Left ventricle myocardium superior (tissue), 1 donor: ENCODE data around the gene PCMTD2. TPM values are rescaled to one million over a fixed set of nuclear protein-coding genes. Genes with fewer than 3 reads are reported as not detected.

ENCODE experiments used
- ATAC-seq: fragments of 200-7000 bp; cut with Tn5 transposase; one replicate; pipeline ENCODE4 v1.9.1; 2020; ENCODE audit warnings: mild to moderate bottlenecking, moderate library complexity
- DNase-seq: peaks from one replicate; pipeline ENCODE4 v3.0.0-alpha.2; 2020
- intact Hi-C: fragments of 100-400 bp; cut with micrococcal nuclease; formaldehyde crosslinking; loops from one replicate; pipeline ENCODE4 v1.11.0; 2022
- long read RNA-seq: library from polyadenylated mRNA; unstranded; transcript quantifications from one replicate; pipeline ENCODE4 v2.0.0, GENCODE V29; 2021
- total RNA-seq: library from RNA; stranded (reverse); fragmentation: NEBNext Ultra II Directional; extraction: Animal tissue kit (Norgen Biotek cat#: 25700); gene quantifications from one replicate; pipeline ENCODE4 v1.2.1, GENCODE V29; 2021
- donor health status: DM: no; HTN: yes; CAD: no; lungs with severe emphysema.

The PCMTD2 gene
- total RNA-seq: 87.2 TPM
- long read RNA-seq, transcript PCMTD2-209 (3 exons, 551 nt): minor isoform, 5 of 154 reads
- long read RNA-seq, transcript PCMTD2-204 (6 exons, 3,212 nt): minor isoform, 6 of 154 reads
- long read RNA-seq, transcript PCMTD2-203 (6 exons, 3,843 nt): major isoform, 99 of 154 reads
- long read RNA-seq, partial matches to known transcripts: 28 of 154 reads
- long read RNA-seq, other reads (novel, unspliced or antisense): 16 of 154 reads

DNA sequence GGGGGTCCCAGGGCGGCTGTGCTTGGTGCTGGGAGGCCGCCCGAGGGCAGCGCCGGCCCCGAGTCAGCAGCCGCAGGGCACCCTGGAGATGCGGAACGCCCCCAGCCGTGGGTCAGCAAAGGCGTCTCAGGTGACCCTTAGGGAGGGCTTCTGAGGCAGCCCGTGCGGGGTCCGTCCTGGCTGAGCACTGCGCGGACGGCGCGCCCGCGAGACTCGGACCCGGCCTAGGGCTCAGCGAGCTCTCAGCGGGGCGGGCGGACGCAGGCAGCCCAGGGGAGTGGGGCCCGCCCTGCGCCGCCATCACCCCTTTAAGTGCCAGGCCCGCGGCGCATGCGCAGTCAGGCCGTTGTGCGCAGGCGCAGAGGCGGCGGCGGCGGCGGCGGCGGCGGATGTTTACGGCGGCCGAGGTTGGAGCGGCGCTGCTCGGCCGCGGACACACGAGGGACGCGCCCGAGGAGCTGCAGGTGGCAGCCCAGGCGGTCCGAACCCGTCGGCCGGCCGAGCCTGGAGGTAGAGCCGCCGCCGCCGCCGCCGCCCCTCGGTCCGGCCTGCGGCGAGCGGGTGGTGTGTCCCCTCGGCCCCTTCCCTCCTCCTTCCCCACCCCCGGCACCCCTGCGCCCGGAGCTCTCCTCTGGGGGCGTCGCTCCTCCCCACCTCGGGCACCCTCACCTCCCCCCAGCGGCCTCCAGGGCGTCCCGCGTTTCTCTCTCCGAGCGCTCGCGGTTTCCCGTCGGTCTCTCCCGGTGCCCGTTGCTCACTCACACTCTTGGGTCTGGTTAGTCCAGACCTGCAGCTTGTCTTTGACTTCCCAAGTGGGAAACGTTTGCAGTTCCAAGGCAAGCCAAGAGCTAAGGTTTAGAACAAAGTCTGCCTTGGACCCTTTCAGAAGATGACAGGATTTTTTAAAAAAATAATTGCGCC lies at the start of gene PCMTD2:
Gene PCMTD2 (plus strand): TSS at position 388 of the 921 bp plus-strand sequence. CDS start 4,218 bp downstream, outside the sequence.
- intact Hi-C loops: no loop called here
- peak; percentile 93 for DNase-seq
- ATAC-seq: peak; percentile 94

DNA sequence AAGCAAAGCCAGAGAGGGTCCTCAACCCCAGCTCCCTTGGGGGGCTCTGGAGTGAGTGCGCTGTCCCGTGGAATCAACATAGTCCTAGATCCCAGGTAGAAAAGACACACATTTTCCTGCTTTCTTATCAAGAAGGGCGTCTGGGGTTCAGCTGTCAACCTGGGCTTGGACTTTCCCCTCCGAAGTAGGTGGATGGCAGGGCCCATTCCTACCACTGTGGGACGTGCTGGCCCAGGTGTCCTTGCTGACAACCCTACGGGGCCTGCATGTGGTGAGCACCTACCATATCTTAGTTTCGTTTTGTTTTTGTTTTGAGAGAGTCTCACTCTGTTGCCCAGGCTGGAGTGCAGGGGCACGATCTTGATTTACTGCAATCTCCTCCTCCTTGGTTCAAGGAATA lies 48.9 kb upstream of the PCMTD2 start:
- intact Hi-C loops: no loop called here

GRCh38 chr20:64207641-64208590 lies 47.6 kb upstream of the PCMTD2 start:
- intact Hi-C loops: no loop called here
- DNase-seq (no peak), ATAC-seq (no peak)

More for the DNA sequence above, 48.9 kb upstream of the PCMTD2 start:
- DNase-seq (no peak), ATAC-seq (no peak)

GRCh38 chr20:64209148-64209547 lies 46.4 kb upstream of the PCMTD2 start:
- no peak for DNase-seq
- intact Hi-C loops: no loop called here
- ATAC-seq: no peak

DNA sequence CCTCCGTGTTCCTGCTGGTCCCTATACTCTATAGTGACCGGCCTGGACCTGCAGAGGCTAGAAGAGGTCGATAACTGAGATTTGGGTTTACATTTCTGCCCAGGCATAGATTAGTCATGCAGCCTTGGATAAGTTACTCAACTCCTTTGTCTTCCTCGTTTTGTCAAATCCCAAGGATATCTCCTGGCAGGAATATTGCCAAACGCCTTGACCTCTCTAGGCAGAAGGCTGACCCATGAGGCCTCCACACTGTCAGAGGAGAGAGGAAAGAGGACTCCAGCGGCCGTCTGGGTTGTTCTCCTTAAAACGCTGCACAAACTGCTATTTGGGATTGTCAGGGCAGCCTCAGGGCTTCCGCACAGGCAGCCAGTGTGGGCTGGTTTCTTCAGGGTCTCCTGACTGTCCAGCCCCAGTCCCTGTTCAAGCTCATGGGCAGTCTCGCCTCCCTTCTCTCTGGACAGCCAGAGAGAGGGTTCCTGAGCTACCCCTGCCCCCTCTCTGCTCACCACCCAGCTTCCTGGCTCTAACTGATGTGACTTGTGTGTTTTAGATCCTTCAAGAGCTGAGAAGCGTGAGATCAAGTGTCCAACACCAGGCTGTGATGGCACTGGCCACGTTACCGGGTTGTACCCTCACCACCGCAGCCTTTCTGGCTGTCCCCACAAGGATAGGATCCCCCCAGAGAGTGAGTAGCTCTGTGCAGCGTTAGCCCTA lies 44.7 kb upstream of the PCMTD2 start:
- ATAC-seq (no peak), DNase-seq (no peak)
- intact Hi-C loops: no loop called here

DNA sequence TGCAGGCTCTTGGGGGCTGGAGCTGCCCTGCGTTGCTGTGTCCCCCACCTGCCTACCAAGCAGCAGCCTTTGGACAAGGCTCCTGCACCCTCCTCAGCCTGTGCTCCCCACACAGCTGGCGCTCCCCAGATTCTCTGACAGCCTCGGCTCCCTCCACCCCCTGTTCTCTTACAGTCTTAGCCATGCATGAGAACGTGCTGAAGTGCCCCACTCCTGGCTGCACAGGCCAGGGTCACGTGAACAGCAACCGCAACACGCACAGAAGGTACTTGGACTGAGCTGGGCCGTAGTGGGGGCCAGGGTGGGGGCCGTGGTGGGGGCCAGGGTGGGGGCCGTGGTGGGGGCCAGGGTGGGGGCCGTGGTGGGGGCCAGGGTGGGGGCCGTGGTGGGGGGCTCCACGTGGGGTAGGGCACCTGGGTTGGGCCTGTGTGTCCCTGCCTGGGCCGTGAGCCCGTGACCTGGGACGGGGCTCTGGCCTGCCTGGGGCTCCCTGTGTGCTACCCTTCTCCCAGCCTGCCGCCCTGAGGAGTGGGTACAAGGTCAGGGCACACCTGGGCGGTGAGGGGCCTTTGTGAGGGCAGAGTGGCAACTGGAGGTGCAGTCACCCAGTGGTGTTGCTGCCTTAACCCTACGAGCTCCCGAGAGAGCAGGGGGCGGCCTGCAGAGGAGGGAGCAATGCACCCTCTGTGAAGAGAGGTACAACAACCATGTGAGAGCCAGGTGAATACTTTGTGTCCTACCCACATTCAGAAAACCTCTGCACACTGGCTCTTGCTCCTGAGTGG lies 43.5 kb upstream of the PCMTD2 start:
- DNase-seq (no peak), ATAC-seq (peak; percentile 47)
- intact Hi-C loops: no loop called here

DNA sequence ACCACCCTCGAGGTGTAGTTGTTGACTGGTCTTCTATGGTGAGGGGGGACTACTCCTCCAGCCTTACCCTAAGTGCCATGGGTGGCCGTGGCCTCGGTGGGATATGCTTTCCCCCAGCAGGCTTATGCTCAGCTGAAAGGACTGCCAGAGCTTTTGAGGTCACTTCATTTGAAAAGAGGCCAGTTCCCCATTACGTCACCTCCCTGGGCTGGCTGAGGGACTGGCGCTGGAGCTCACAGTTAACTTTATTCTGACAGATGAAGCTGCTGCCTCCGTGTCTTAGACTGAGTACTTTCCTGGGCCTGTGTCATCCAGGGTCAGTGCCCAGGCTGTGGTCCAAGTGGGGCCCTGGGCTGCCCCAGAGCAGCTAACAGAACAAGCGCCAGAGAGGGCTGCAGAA lies 42.8 kb upstream of the PCMTD2 start:
- intact Hi-C loops: no loop called here
- peak; percentile 84 for DNase-seq
- peak; percentile 94 for ATAC-seq

- DNase-seq (no peak), ATAC-seq (no peak)
- intact Hi-C loops: no loop called here
Observed at GRCh38 chr20:64214113-64214512, 41.4 kb upstream of the PCMTD2 start.

DNA sequence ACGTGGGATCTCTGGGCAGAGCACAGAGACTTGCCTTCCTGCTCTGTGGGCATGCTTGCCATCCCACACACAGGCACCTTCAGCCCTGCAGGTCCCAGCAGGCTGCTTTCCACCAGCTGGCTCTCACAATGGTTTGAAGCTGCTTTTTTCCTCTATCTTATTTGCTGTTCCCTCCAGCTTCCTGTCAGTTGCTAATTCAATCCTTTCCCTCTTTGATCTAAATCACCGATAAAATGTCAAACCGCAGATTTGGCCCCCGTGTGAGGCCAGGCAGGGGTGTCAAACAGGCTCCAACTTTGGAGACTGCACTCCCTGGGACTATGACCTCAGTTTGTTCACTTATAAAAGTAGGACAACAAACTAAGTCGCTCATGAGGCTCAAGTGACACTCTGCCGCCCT lies 40.6 kb upstream of the PCMTD2 start:
- intact Hi-C loops: no loop called here
- ATAC-seq (no peak), DNase-seq (no peak)

DNA sequence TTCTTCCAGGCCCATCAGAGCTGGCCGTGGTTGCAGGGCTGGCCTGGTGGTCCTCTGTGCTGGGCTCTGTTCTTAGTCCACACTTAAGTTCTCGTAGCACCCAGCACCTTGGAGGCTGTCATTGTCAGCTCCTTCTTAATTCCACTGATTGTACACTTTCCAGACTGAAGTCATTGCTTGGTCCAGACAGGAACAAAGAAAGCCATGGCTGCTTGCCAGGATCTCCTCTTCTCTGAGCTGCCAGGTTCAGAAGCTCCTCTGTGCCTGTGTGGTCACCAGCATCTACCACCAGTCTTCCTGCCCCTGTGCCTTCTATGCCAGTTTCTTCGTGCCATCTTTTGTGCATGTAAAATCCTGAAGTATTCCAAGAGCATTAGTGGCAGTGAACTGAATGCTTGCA lies 39.5 kb upstream of the PCMTD2 start:
- intact Hi-C loops: no loop called here
- peak; percentile 28 for ATAC-seq
- no peak for DNase-seq

- no peak for DNase-seq
- intact Hi-C loops: no loop called here
- ATAC-seq: no peak
Observed at GRCh38 chr20:64216910-64217309, 38.6 kb upstream of the PCMTD2 start.

- ATAC-seq: no peak
- no peak for DNase-seq
- intact Hi-C loops: no loop called here
Observed at GRCh38 chr20:64217539-64218221, 37.9 kb upstream of the PCMTD2 start.

DNA sequence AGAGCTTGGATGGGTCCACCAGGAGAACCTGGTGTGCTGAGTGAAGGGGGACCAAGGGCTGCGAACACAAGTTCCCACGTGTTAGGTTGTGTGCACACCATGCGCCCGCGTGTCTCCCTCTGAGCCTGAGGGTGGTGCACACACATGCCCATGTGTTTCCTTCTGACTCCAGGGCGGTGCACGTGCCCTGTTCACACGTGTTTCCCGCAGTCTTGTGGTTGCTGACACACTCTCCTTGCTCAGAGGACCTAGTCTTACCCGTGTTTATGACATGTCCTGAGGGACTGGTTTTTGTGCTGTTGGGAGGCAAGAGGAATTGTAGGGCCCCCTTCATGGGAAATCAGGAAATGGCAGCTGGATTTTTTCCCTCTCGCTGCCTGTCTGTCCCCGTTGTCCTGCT lies 36.3 kb upstream of the PCMTD2 start:
- ATAC-seq: no peak
- intact Hi-C loops: no loop called here
- DNase-seq: no peak

- no peak for ATAC-seq
- intact Hi-C loops: no loop called here
Observed at GRCh38 chr20:64219730-64220129, 35.8 kb upstream of the PCMTD2 start.

GRCh38 chr20:64220420-64220819 lies 35.1 kb upstream of the PCMTD2 start:
- intact Hi-C loops: no loop called here
- DNase-seq (no peak), ATAC-seq (no peak)

More at GRCh38 chr20:64219730-64220129, 35.8 kb upstream of the PCMTD2 start:
- DNase-seq: no peak

- no peak for ATAC-seq
- intact Hi-C loops: no loop called here
- no peak for DNase-seq
Observed at GRCh38 chr20:64220891-64221527, 34.5 kb upstream of the PCMTD2 start.

- DNase-seq: no peak
- ATAC-seq: peak; percentile 5
- intact Hi-C loops: no loop called here
Observed at GRCh38 chr20:64222291-64222735, 33.2 kb upstream of the PCMTD2 start.
